Astrocyte (in vitro differentiated cells and primary cell): Measurements from ENCODE around the gene GNAO1.

Source experiments
- CTCF ChIP-seq: IDR thresholded peaks from 2 replicates; pipeline ENCODE4 v1.5.1; 2011; ENCODE audit warnings: low read depth, mild to moderate bottlenecking, inconsistent platforms, low read length, moderate library complexity; ENCODE audit not compliant: insufficient read depth
- EZH2 ChIP-seq: IDR thresholded peaks from 2 replicates; pipeline ENCODE4 v1.6.1; 2012; ENCODE audit warnings: mild to moderate bottlenecking, low read length, inconsistent platforms; ENCODE audit not compliant: insufficient read depth

DNA sequence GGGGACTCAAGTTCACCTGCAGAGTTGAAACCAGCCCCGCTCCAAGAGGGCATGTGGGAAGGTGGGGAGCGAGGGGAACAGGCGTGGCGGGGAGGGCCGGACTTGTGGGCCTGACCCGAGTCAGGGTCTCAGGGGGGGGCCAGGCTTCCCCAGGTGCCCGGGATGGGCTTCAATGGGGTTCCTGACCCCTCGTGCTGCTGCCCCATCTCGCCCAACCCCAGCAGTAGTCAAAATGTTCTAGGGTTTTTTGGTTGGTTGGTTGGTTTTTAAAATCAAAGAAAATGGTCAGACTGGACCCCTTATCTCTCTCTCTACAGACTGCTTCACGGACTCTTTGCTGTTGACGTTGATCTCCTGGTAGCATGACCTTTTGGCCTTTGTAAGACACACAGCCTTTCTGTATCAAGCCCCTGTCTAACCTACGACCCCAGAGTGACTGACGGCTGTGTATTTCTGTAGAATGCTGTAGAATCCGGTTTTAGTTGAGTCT lies 164.5 kb downstream of the GNAO1 start:
- no peak for TF ChIP-seq CTCF
- no peak for TF ChIP-seq EZH2
